Measurements from ENCODE around the gene KRTAP9-7.

KRTAP9-7 gene

GRCh38 chr17:41322903-41323895 lies 47.7 kb downstream of the KRTAP9-7 start:
- no peak for DNase-seq
- TF ChIP-seq POLR2A (IDR thresholded peaks at IDR 0.05; ENCODE audit: low read length) (no peak), GATA1 (IDR thresholded peaks at IDR 0.05; ENCODE audit: low read depth, low read length) (no peak)

GRCh38 chr17:41324180-41325075 lies 48.9 kb downstream of the KRTAP9-7 start:
- TF ChIP-seq GATA1 (IDR thresholded peaks at IDR 0.05; ENCODE audit: low read depth, low read length): no peak
- no peak for TF ChIP-seq POLR2A (IDR thresholded peaks at IDR 0.05; ENCODE audit: low read length)
- peak in 1 of 2 experiments; percentile 11 for DNase-seq

- no peak for TF ChIP-seq GATA1 (IDR thresholded peaks at IDR 0.05; ENCODE audit: low read depth, low read length)
- TF ChIP-seq POLR2A (IDR thresholded peaks at IDR 0.05; ENCODE audit: low read length): no peak
- no peak for DNase-seq
These were observed 49.6 kb downstream of the KRTAP9-7 start for GRCh38 chr17:41325126-41325525.

GRCh38 chr17:41325611-41326010 lies 50.1 kb downstream of the KRTAP9-7 start:
- no peak for DNase-seq
- TF ChIP-seq GATA1 (IDR thresholded peaks at IDR 0.05; ENCODE audit: low read depth, low read length) (no peak), POLR2A (IDR thresholded peaks at IDR 0.05; ENCODE audit: low read length) (no peak)

Data from erythroblast (primary cell).